H1 (cell line): Measurements from ENCODE around the gene RING1. TPM values are rescaled to one million over a fixed set of nuclear protein-coding genes. Genes with fewer than 3 reads are reported as not detected.

ENCODE experiments used
- ATF2 ChIP-seq: IDR thresholded peaks from 2 replicates; pipeline ENCODE4 v1.6.1; 2012; ENCODE audit warnings: low read length, inconsistent platforms
- BACH1 ChIP-seq: IDR thresholded peaks from 2 replicates; pipeline ENCODE4 v1.6.1; 2012; ENCODE audit warnings: low read length, improper control_type of control experiment
- CHD1 ChIP-seq: IDR thresholded peaks from 2 replicates; pipeline ENCODE4 v1.6.1; 2012; ENCODE audit warnings: low read depth, low read length, improper control_type of control experiment
- CHD2 ChIP-seq: IDR thresholded peaks from 2 replicates; pipeline ENCODE4 v1.6.1; 2012; ENCODE audit warnings: low read length, improper control_type of control experiment
- GABPA ChIP-seq: IDR thresholded peaks from 2 replicates; pipeline ENCODE4 v1.6.1; 2011; ENCODE audit warnings: mild to moderate bottlenecking, low read length, moderate library complexity, borderline replicate concordance; ENCODE audit not compliant: insufficient read depth
- HDAC2 ChIP-seq, 2 experiments: fragments of 300-600 bp in 1 of 2; sonication (generic) in 1 of 2; IDR thresholded peaks; 2 replicates each; pipeline ENCODE4 v1.6.1; 2011 to 2012; ENCODE audit warnings: low read depth in 2 of 2, low read length in 2 of 2, mild to moderate bottlenecking in 2 of 2, moderate library complexity in 2 of 2, borderline replicate concordance in 1 of 2, inconsistent platforms in 1 of 2
- JUN ChIP-seq: IDR thresholded peaks from 2 replicates; pipeline ENCODE4 v1.6.1; 2011; ENCODE audit warnings: low read depth, mild to moderate bottlenecking, improper control_type of control experiment, low read length
- KDM1A ChIP-seq: fragments of 200-600, 300-600 bp; sonication (generic); IDR thresholded peaks from 2 replicates; pipeline ENCODE4 v1.7.1; 2016; ENCODE audit warnings: mild to moderate bottlenecking, low read length, borderline replicate concordance
- KDM4A ChIP-seq: IDR thresholded peaks from one replicate; pipeline ENCODE4 v1.7.1; 2012; ENCODE audit warnings: low read depth, mild to moderate bottlenecking, moderate library complexity, low read length, inconsistent platforms; ENCODE audit not compliant: severe bottlenecking
- NRF1 ChIP-seq: IDR thresholded peaks from 2 replicates; pipeline ENCODE4 v1.6.1; 2011; ENCODE audit warnings: mild to moderate bottlenecking, low read depth, low read length, improper control_type of control experiment
- PHF8 ChIP-seq: fragments of 200-600 bp; sonication (generic); conservative IDR thresholded peaks from 2 replicates; pipeline ENCODE4 v1.7.1; 2012; ENCODE audit warnings: low read depth, mild to moderate bottlenecking, inconsistent platforms, low read length, moderate library complexity
- RBBP5 ChIP-seq: IDR thresholded peaks from 2 replicates; pipeline ENCODE4 v1.7.1; 2012; ENCODE audit warnings: low read depth, mild to moderate bottlenecking, inconsistent platforms, low read length, moderate library complexity, borderline replicate concordance
- RFX5 ChIP-seq: IDR thresholded peaks from 2 replicates; pipeline ENCODE4 v1.6.1; 2011; ENCODE audit warnings: low read depth, low read length, improper control_type of control experiment, borderline replicate concordance
- SAP30 ChIP-seq: fragments of 300-600 bp; sonication (generic); IDR thresholded peaks from 2 replicates; pipeline ENCODE4 v1.7.1; 2012; ENCODE audit warnings: low read length, moderate library complexity, mild to moderate bottlenecking, inconsistent platforms; ENCODE audit not compliant: insufficient read depth, insufficient replicate concordance
- SIN3A ChIP-seq, 2 experiments: IDR thresholded peaks in 1 of 2; conservative IDR thresholded peaks in 1 of 2; 2 replicates each; pipeline ENCODE4 v1.6.1; 2011 to 2012; ENCODE audit warnings: low read length in 2 of 2, improper control_type of control experiment in 1 of 2, low read depth in 1 of 2, mild to moderate bottlenecking in 1 of 2
- SP2 ChIP-seq: IDR thresholded peaks from 2 replicates; pipeline ENCODE4 v1.6.1; 2012; ENCODE audit warnings: mild to moderate bottlenecking, low read length, inconsistent platforms
- SP4 ChIP-seq: IDR thresholded peaks from 2 replicates; pipeline ENCODE4 v1.6.1; 2012; ENCODE audit warnings: low read length, inconsistent platforms
- SUZ12 ChIP-seq: fragments of 200-600 bp; sonication (generic); IDR thresholded peaks from 2 replicates; pipeline ENCODE4 v1.6.1; 2012; ENCODE audit warnings: mild to moderate bottlenecking, inconsistent platforms, low read length, moderate library complexity, mixed read lengths
- TAF1 ChIP-seq: IDR thresholded peaks from 2 replicates; pipeline ENCODE4 v1.6.1; 2011; ENCODE audit warnings: mild to moderate bottlenecking, low read depth, low read length
- TAF7 ChIP-seq: optimal IDR thresholded peaks from 2 replicates; pipeline ENCODE3; 2011; ENCODE audit warnings: low read depth, mild to moderate bottlenecking, inconsistent platforms, low read length, moderate library complexity, borderline replicate concordance
- YY1 ChIP-seq: IDR thresholded peaks from 2 replicates; pipeline ENCODE4 v1.6.1; 2011; ENCODE audit warnings: low read depth, mild to moderate bottlenecking, low read length
- polyA plus RNA-seq, 7 experiments: library from polyadenylated mRNA; depleted of rRNA in 3 of 7; stranded (reverse) in 5 of 7; unstranded in 2 of 7; fragments of >200 nt in 5 of 7; fragments of 200-250 nt in 2 of 7; gene quantifications; 1 replicate in 5 of 7; 2 replicates in 1 of 7; 4 replicates in 1 of 7; pipeline versions ENCODE4 v1.2.1 to v1.2.3, GENCODE V29; 2011 to 2013; ENCODE audit warnings: missing spikeins in 2 of 7, mixed read lengths in 2 of 7
- total RNA-seq: library from RNA; stranded (reverse); fragmentation: NEBNext Ultra II Directional; extraction: Animal tissue kit (Norgen Biotek cat#: 25700); gene quantifications from 2 replicates; pipeline ENCODE4 v1.2.1, GENCODE V29; 2021

Gene RING1
- total and polyA plus RNA-seq, 2 of the 8 experiments (the other 6 are each of a cell fraction or from before 2014, with no cell fraction given), result 16.4 to 26.0 TPM

GRCh38 chr6:33208091-33208967, at the start of gene RING1 (continued):
- peak; percentile 88 for TF ChIP-seq KDM4A
- no peak for TF ChIP-seq SUZ12
- TF ChIP-seq CHD2, result no peak
- 0 out of 2 replicates have a peak, but pooled peaks have one; percentile 41 for TF ChIP-seq TAF1
- TF ChIP-seq BACH1, result peak; percentile 60; the same call in 1 of the 2 replicates
- TF ChIP-seq PHF8, result peak; percentile 69
- TF ChIP-seq CHD1, result no peak
- no peak for TF ChIP-seq SP2
- TF ChIP-seq RFX5, result no peak
- TF ChIP-seq SAP30, result peak; percentile 79
- TF ChIP-seq GABPA, result peak; percentile 83; the same call in 1 of the 2 replicates
- no peak for TF ChIP-seq JUN
- peak; percentile 52 to 79; a peak in 3 of 4 replicates for TF ChIP-seq SIN3A (conservative IDR thresholded peaks at IDR 0.05 in 1 of 2, IDR thresholded peaks at IDR 0.05 in 1 of 2; ENCODE audit: low read depth in 1 of 2, low read length in 2 of 2)
- TF ChIP-seq KDM1A, result no peak
- TF ChIP-seq HDAC2 (IDR thresholded peaks at IDR 0.05; ENCODE audit: borderline replicate concordance in 1 of 2, low read depth in 2 of 2, low read length in 2 of 2), result peak in 1 of 2 experiments; percentile 78; a peak in 1 of 4 replicates
- TF ChIP-seq RBBP5, result peak; percentile 94; the same call in 1 of the 2 replicates
- no peak for TF ChIP-seq TAF7
- TF ChIP-seq NRF1, result no peak
- TF ChIP-seq YY1, result peak; percentile 88
- no peak for TF ChIP-seq ATF2
- no peak for TF ChIP-seq SP4
